Neural cell (in vitro differentiated cells): ENCODE results near the gene UMODL1. TPM values are rescaled to one million over a fixed set of nuclear protein-coding genes. Genes with fewer than 3 reads are reported as not detected.

Source experiments
- H2AFZ ChIP-seq: fragments of 200-600, 300-800 bp; sonication (generic), shearing (Covaris generic); 2 replicates; pipeline ENCODE4 v1.6.0; 2014; ENCODE audit warnings: low read depth, mild to moderate bottlenecking, antibody characterized with exemption, low read length, moderate library complexity
- H3F3A ChIP-seq: fragments of 200-600 bp; shearing (Covaris generic); 2 replicates; pipeline ENCODE4 v1.6.1; 2016; ENCODE audit warnings: mild to moderate bottlenecking, moderate library complexity, mixed read lengths, antibody characterized with exemption, low read length; ENCODE audit not compliant: insufficient read depth, poor library complexity, severe bottlenecking
- H3K27ac ChIP-seq: fragments of 200-600, 300-800 bp; sonication (generic), shearing (Covaris generic); 2 replicates; pipeline ENCODE4 v1.5.1; 2014; ENCODE audit warnings: mild to moderate bottlenecking, low read length, moderate library complexity
- H3K27me3 ChIP-seq: fragments of 300-800, 200-600 bp; sonication (generic), shearing (Covaris generic); 2 replicates; pipeline ENCODE4 v1.6.0; 2014; ENCODE audit warnings: mild to moderate bottlenecking, low read depth, low read length, moderate library complexity; ENCODE audit not compliant: insufficient read depth
- H3K36me3 ChIP-seq: fragments of 300-800, 200-600 bp; sonication (generic), shearing (Covaris generic); 2 replicates; pipeline ENCODE4 v1.5.1; 2014; ENCODE audit warnings: mild to moderate bottlenecking, antibody characterized with exemption, low read length, moderate library complexity; ENCODE audit not compliant: insufficient read depth
- H3K4me2 ChIP-seq: fragments of 300-800, 200-600 bp; sonication (generic), shearing (Covaris generic); 2 replicates; pipeline ENCODE4 v1.6.0; 2014; ENCODE audit warnings: mild to moderate bottlenecking, low read length
- H3K4me3 ChIP-seq: fragments of 300-800, 200-600 bp; sonication (generic), shearing (Covaris generic); 2 replicates; pipeline ENCODE4 v1.5.1; 2014; ENCODE audit warnings: mild to moderate bottlenecking, low read length, moderate library complexity
- H3K79me2 ChIP-seq: fragments of 200-600 bp; shearing (Covaris generic); replicated peaks from 2 replicates; pipeline ENCODE4 v1.6.0; 2014; ENCODE audit warnings: mild to moderate bottlenecking, low read length, moderate library complexity; ENCODE audit not compliant: insufficient read depth
- H3K9ac ChIP-seq: fragments of 300-800, 200-600 bp; sonication (generic), shearing (Covaris generic); 2 replicates; pipeline ENCODE4 v1.6.1; 2016; ENCODE audit warnings: mild to moderate bottlenecking, low read length, mixed read lengths
- H3K9me2 ChIP-seq: fragments of 200-600 bp; shearing (Covaris generic); 2 replicates; pipeline ENCODE4 v1.6.1; 2016; ENCODE audit warnings: mild to moderate bottlenecking, low read length, mixed read lengths; ENCODE audit not compliant: insufficient read depth
- H3K9me3 ChIP-seq: fragments of 200-600, 300-800 bp; sonication (generic), shearing (Covaris generic); 2 replicates; pipeline ENCODE4 v1.6.1; 2016; ENCODE audit warnings: mild to moderate bottlenecking, mixed run types, low read length, moderate library complexity, mixed read lengths
- H4K20me1 ChIP-seq: fragments of 200-600 bp; shearing (Covaris generic); 2 replicates; pipeline ENCODE4 v1.6.1; 2016; ENCODE audit warnings: mild to moderate bottlenecking, mixed run types; ENCODE audit not compliant: insufficient read depth
- EP300 ChIP-seq: fragments of 450-650 bp; conservative IDR thresholded peaks from 2 replicates; pipeline ENCODE4 v1.6.1; 2014; ENCODE audit warnings: antibody characterized with exemption, mild to moderate bottlenecking, moderate library complexity; ENCODE audit not compliant: poor library complexity, severe bottlenecking
- EZH2 ChIP-seq: fragments of 200-600, 300-800 bp; shearing (Covaris generic), sonication (generic); IDR thresholded peaks from 2 replicates; pipeline ENCODE4 v1.6.1; 2014; ENCODE audit warnings: antibody characterized with exemption, low read length, borderline replicate concordance, mild to moderate bottlenecking; ENCODE audit not compliant: insufficient read depth, poor library complexity, severe bottlenecking
- MXI1 ChIP-seq: fragments of 450-650 bp; conservative IDR thresholded peaks from 2 replicates; pipeline ENCODE4 v1.6.1; 2014; ENCODE audit warnings: antibody characterized with exemption, mild to moderate bottlenecking; ENCODE audit not compliant: poor library complexity, severe bottlenecking
- POLR2AphosphoS5 ChIP-seq: IDR thresholded peaks from 2 replicates; pipeline ENCODE4 v1.6.1; 2012
- RAD21 ChIP-seq: fragments of 450-650 bp; conservative IDR thresholded peaks from 2 replicates; pipeline ENCODE4 v1.6.1; 2014; ENCODE audit warnings: antibody characterized with exemption, mild to moderate bottlenecking, moderate library complexity
- SMC3 ChIP-seq: fragments of 450-650 bp; conservative IDR thresholded peaks from 2 replicates; pipeline ENCODE4 v1.6.1; 2014; ENCODE audit warnings: antibody characterized with exemption, mild to moderate bottlenecking, moderate library complexity; ENCODE audit not compliant: poor library complexity
- TAF1 ChIP-seq: IDR thresholded peaks from 2 replicates; pipeline ENCODE4 v1.6.1; 2012; ENCODE audit warnings: low read depth
- polyA plus RNA-seq: library from polyadenylated mRNA; depleted of rRNA; stranded (reverse); fragments of >200 nt; gene quantifications from 2 replicates; pipeline ENCODE4 v1.2.3, GENCODE V29; 2014
- TF ChIP-seq, protein P1 (sequence below): IDR thresholded peaks from 2 replicates; pipeline ENCODE4 v1.6.1; 2012; ENCODE audit warnings: borderline replicate concordance
- TF ChIP-seq, protein P2 (sequence below): fragments of 450-650 bp; IDR thresholded peaks from 2 replicates; pipeline ENCODE4 v1.5.1; 2014; ENCODE audit warnings: antibody characterized with exemption, mild to moderate bottlenecking, moderate library complexity; ENCODE audit not compliant: poor library complexity, severe bottlenecking

Gene UMODL1
- polyA plus RNA-seq, 1 donor from 2014 or later = 0.11 TPM

DNA sequence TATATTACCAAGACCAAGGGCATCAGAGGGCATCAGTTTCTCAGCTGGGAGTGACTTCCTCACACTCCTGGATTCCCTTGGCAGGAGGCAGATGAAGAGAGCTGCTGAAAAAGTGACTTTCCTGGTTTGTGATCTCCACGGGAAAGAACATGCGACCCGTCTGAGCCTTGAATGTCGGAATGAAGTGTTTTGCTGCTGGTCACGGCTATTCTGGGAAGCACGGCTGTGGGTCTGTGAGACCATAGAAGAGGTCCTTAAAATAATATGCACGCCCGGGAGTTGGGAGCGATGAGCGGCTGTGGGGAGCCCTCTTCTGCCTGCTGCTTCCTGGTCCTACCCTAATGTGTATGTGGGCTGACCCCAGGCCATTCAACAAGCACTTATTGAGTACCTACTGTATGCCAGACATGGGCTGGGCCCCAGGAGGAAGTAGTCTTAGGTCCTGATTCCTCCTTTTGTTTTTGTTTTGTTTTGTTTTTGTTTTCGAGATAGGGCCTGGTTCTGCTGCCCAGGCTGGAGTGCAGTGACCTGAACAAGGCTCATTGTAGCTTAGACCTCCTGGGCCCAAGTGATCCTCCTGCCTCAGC is 13.2 kb upstream of the UMODL1 start:
- Histone ChIP-seq H3K9me3 (no peaks in the 10 kb centered on the region), H2AFZ (no peak overlapping the region), H3K79me2 (no peaks in the 10 kb centered on the region), H3K27me3 (no peaks in the 10 kb centered on the region), H3K9ac (no peak overlapping the region), H3K4me3 (no peak overlapping the region), H3K36me3 (no peaks in the 10 kb centered on the region), H3K9me2 (no peaks in the 10 kb centered on the region), H4K20me1 (no peaks in the 10 kb centered on the region), H3F3A (no peaks in the 10 kb centered on the region), H3K4me2 (no peak overlapping the region), H3K27ac (no peak overlapping the region)
- TF ChIP-seq TAF1 = no peak
- no peak for TF ChIP-seq MXI1
- TF ChIP-seq EP300 = no peak
- TF ChIP-seq, protein P1, sequence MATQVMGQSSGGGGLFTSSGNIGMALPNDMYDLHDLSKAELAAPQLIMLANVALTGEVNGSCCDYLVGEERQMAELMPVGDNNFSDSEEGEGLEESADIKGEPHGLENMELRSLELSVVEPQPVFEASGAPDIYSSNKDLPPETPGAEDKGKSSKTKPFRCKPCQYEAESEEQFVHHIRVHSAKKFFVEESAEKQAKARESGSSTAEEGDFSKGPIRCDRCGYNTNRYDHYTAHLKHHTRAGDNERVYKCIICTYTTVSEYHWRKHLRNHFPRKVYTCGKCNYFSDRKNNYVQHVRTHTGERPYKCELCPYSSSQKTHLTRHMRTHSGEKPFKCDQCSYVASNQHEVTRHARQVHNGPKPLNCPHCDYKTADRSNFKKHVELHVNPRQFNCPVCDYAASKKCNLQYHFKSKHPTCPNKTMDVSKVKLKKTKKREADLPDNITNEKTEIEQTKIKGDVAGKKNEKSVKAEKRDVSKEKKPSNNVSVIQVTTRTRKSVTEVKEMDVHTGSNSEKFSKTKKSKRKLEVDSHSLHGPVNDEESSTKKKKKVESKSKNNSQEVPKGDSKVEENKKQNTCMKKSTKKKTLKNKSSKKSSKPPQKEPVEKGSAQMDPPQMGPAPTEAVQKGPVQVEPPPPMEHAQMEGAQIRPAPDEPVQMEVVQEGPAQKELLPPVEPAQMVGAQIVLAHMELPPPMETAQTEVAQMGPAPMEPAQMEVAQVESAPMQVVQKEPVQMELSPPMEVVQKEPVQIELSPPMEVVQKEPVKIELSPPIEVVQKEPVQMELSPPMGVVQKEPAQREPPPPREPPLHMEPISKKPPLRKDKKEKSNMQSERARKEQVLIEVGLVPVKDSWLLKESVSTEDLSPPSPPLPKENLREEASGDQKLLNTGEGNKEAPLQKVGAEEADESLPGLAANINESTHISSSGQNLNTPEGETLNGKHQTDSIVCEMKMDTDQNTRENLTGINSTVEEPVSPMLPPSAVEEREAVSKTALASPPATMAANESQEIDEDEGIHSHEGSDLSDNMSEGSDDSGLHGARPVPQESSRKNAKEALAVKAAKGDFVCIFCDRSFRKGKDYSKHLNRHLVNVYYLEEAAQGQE = no peak
- no peak for TF ChIP-seq SMC3
- no peak for TF ChIP-seq POLR2AphosphoS5
- no peak for TF ChIP-seq EZH2
- TF ChIP-seq, protein P2, sequence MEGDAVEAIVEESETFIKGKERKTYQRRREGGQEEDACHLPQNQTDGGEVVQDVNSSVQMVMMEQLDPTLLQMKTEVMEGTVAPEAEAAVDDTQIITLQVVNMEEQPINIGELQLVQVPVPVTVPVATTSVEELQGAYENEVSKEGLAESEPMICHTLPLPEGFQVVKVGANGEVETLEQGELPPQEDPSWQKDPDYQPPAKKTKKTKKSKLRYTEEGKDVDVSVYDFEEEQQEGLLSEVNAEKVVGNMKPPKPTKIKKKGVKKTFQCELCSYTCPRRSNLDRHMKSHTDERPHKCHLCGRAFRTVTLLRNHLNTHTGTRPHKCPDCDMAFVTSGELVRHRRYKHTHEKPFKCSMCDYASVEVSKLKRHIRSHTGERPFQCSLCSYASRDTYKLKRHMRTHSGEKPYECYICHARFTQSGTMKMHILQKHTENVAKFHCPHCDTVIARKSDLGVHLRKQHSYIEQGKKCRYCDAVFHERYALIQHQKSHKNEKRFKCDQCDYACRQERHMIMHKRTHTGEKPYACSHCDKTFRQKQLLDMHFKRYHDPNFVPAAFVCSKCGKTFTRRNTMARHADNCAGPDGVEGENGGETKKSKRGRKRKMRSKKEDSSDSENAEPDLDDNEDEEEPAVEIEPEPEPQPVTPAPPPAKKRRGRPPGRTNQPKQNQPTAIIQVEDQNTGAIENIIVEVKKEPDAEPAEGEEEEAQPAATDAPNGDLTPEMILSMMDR = no peak
- no peak for TF ChIP-seq RAD21

DNA sequence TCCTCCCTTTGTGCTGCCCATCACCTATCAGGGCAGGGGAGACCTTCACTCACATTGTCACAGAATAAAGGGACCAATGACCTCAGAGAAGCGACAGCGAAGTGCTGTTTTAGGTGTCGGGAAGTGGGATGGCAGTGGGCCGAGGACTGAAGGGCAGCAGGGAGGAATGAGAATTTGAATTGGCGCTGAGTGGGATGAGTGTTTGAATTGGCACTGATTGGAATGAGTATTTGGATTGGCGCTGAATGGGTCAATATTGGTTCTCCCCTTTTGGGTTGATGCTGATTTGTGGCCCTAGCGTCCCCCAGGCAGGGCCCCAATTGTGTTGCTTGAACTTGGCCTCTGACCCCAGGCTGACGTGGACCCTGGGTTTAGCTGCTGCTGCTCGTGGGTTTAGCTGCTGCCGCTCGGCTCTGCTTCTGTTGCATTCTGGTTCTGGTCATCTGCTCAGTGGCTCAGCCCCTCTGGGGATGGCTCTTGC is 12.4 kb upstream of the UMODL1 start:
- TF ChIP-seq RAD21 (no peak), SMC3 (no peak), TAF1 (no peak), MXI1 (no peak), EP300 (no peak), POLR2AphosphoS5 (no peak), EZH2 (no peak)
- TF ChIP-seq, protein P1 = no peak
- TF ChIP-seq, protein P2 = no peak
- no peaks in the 10 kb centered on the region for H3F3A ChIP-seq
- no peak overlapping the region for H3K9ac ChIP-seq
- no peaks in the 10 kb centered on the region for H3K9me3 ChIP-seq
- H3K27ac ChIP-seq = no peak overlapping the region
- no peaks in the 10 kb centered on the region for H3K27me3 ChIP-seq
- no peaks in the 10 kb centered on the region for H4K20me1 ChIP-seq
- no peak overlapping the region for H3K4me2 ChIP-seq
- no peak overlapping the region for H3K4me3 ChIP-seq
- H3K36me3 ChIP-seq = no peaks in the 10 kb centered on the region
- H3K9me2 ChIP-seq = no peaks in the 10 kb centered on the region
- no peak overlapping the region for H2AFZ ChIP-seq
- H3K79me2 ChIP-seq = no peaks in the 10 kb centered on the region
